Measurements from ENCODE around the gene MYOZ3.
A peak's percentile ranks its signal among the peaks of the same experiment; 100 is the strongest.

MYOZ3 gene

DNA sequence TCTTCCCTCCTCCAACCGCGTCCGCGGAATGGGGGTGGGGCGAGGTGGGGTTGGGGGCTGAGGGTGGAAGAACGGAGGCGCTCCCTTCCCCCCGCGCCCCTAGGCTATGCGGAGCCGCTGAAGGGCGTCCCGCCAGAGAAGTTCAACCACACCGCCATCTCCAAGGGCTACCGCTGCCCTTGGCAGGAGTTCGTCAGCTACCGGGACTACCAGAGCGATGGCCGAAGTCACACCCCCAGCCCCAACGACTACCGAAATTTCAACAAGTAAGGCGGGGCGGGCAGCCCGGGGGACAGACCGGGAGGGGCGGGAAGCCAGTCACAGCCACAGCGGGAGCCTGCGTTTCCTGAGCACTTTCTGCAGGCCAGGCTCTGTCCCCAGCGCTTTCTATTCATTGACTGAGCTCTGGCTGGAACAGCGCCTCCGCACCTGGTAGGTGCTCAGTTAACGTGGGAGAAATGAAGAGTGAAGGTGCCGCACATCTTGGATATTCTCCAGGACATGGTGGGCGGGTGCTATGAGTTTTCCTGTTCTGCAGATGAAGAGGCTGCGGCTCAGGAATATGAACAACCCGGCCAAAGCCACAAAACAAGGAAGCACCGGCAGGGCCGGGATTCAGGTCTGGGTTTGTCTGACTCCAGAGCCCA is 11.3 kb downstream of the MYOZ3 start:
- Mint-ChIP-seq H3K36me3 (ENCODE audit: low read depth) (no peaks in the 10 kb centered on the region), H3K9me3 (no peaks in the 10 kb centered on the region), H3K4me1 (ENCODE audit: low read depth) (peaks cover 7% of the 10 kb centered on the region), H3K27me3 (peaks cover 19% of the 10 kb centered on the region), H3K4me3 (peak overlapping the region; percentile 74), H3K27ac (no peak overlapping the region)

DNA sequence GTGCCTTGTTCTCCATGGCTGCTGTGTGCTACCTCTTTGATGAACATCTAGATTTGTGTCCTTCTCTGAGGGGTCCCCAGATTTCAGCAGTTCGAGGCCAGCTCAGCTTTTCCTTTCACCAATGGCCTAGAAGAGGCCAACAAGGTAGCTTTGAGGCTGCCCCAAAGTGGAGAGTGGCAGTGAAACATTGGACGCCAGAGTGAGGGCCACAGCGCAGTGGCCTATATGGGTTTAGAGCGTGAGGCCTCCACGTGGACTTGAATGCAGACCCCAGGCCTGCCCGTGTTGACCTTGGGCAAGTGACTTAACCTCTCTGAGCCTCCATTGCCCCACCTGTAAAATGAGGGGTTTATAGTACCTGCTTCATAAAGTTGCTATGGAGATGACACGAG is 11.8 kb downstream of the MYOZ3 start:
- Mint-ChIP-seq H3K36me3 (ENCODE audit: low read depth) (no peaks in the 10 kb centered on the region), H3K9me3 (no peaks in the 10 kb centered on the region), H3K4me1 (ENCODE audit: low read depth) (peaks cover 7% of the 10 kb centered on the region), H3K4me3 (no peak overlapping the region), H3K27me3 (peaks cover 19% of the 10 kb centered on the region), H3K27ac (no peak overlapping the region)

DNA sequence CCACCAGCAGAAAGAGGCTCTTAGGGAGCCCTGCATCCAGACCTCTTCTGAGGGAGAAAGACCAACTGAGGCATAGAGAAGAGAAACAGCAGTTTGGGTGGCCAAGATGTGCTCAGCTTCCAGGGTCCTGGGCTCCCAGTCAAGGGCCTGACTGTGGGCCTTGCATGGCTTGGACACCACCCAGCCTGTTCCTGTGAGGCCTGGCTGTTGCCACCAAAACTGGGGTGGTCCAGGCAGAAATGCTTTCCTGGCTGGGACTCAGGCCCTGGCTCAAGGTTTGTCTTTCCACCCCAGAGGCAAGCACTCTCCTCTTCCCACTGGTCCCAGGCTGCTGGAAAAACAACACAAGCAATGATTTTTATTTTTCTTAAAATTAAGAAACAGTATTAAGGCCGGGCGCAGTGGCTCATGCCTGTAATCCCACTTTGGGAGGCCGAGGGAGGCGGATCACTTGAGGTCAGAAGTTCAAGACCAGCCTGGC is 13.3 kb downstream of the MYOZ3 start:
- no peaks in the 10 kb centered on the region for H3K36me3 Mint-ChIP-seq (ENCODE audit: low read depth)
- H3K9me3 Mint-ChIP-seq, result no peaks in the 10 kb centered on the region
- H3K4me3 Mint-ChIP-seq, result no peak overlapping the region
- peaks cover 19% of the 10 kb centered on the region for H3K27me3 Mint-ChIP-seq
- no peak overlapping the region for H3K27ac Mint-ChIP-seq
- H3K4me1 Mint-ChIP-seq (ENCODE audit: low read depth), result peaks cover 7% of the 10 kb centered on the region

DNA sequence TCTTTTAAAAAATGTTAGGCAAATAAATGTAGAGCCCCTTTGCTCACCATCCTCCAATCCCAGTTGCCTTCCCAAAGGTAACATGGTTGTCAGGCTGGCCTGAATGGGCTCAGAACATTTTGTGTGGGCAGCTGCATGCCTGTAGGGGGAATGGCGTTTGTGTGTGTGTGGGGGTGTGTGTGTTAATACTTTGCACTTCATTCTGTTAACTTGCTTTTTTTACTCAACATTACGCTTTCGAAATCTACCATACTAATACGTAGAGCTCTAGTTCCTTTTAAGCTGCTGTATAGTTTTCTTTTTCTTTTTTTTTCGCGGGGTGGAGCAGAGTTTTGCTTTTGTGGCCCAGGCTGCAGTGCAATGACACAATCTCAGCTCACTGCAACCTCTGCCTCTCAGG is 14.0 kb downstream of the MYOZ3 start:
- Mint-ChIP-seq H3K27me3 (peaks cover 16% of the 10 kb centered on the region), H3K4me3 (no peak overlapping the region), H3K36me3 (ENCODE audit: low read depth) (peaks cover 3% of the 10 kb centered on the region), H3K4me1 (ENCODE audit: low read depth) (peaks cover 7% of the 10 kb centered on the region), H3K9me3 (no peaks in the 10 kb centered on the region), H3K27ac (no peak overlapping the region)

DNA sequence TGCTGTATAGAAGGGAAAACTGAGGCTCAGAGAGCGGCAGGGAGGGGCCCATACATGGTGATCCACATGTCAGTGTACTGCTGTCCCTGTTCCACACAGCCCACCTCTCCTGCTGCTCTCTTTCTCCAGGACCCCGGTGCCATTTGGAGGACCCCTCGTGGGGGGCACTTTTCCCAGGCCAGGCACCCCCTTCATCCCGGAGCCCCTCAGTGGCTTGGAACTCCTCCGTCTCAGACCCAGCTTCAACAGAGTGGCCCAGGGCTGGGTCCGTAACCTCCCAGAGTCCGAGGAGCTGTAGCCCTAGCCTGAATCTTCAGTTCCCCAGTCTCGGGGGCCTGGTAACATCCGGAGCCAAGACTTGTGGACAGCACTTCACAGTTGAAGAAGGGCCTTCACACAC is 15.5 kb downstream of the MYOZ3 start:
- Mint-ChIP-seq H3K36me3 (ENCODE audit: low read depth) (peaks cover 10% of the 10 kb centered on the region), H3K27ac (no peak overlapping the region), H3K9me3 (no peaks in the 10 kb centered on the region), H3K27me3 (peaks cover 3% of the 10 kb centered on the region), H3K4me3 (no peak overlapping the region), H3K4me1 (ENCODE audit: low read depth) (peaks cover 7% of the 10 kb centered on the region)

DNA sequence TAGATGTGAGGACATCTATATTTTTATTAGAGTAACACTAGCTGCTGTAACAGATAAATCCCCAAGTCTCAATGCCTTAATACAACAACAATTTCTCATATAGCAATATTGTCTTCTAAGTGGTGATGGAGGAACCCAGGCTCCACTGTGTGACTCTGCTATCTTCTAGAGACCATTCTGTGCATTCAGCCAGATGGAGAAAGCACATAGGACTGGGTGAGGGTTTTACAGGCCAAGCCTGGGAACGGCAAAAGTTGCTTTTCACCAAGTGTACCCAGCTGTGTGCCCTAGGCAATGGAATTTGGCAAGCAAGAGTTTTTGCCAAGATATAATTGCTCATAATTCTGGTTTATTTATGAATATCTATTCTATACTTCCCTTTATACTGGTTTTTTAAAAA is 28.1 kb downstream of the MYOZ3 start:
- H3K27ac Mint-ChIP-seq, result no peak overlapping the region
- H3K4me1 Mint-ChIP-seq (ENCODE audit: low read depth), result no peaks in the 10 kb centered on the region
- no peaks in the 10 kb centered on the region for H3K27me3 Mint-ChIP-seq
- no peaks in the 10 kb centered on the region for H3K9me3 Mint-ChIP-seq
- peaks cover 64% of the 10 kb centered on the region for H3K36me3 Mint-ChIP-seq (ENCODE audit: low read depth)
- H3K4me3 Mint-ChIP-seq, result no peak overlapping the region

DNA sequence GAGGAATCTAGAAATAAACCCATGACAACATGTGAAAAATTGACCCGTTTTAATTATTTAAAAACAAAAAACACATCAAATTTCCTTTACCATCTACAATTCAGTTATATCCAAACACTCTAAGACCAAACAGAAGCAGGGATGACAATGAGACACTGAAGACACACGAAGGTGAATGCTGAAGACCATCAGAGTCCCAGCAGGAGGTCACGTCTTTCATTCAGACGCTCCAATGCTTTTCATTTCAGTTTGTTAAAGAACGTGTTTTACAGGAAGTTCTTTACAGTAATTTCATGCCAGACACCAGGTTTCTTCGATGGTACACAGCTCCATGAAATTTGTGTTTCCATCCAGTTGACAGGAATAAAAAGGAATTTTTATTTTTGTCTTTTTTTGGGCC is 29.7 kb downstream of the MYOZ3 start:
- no peak overlapping the region for H3K4me3 Mint-ChIP-seq
- no peaks in the 10 kb centered on the region for H3K27me3 Mint-ChIP-seq
- no peaks in the 10 kb centered on the region for H3K4me1 Mint-ChIP-seq (ENCODE audit: low read depth)
- H3K36me3 Mint-ChIP-seq (ENCODE audit: low read depth), result peaks cover 73% of the 10 kb centered on the region
- no peak overlapping the region for H3K27ac Mint-ChIP-seq
- H3K9me3 Mint-ChIP-seq, result no peaks in the 10 kb centered on the region

DNA sequence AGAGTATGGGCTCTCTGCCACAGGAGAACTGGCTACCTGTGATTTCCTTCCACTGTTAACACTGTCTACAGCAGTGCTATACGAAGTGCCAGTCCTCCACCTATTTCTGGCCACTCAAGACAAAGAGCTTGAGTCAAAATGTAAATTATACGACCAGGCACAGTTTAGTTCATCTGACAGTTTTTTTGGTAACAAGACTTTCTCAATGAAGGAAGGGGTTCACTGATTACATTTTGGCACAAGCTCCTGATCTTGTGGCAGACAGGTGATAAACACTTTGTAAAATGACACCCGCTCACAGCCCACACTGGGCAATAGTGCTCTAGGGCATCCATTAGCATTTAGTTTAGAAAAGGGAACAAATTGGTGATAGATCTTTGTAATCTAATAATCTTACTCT is 31.2 kb downstream of the MYOZ3 start:
- H3K4me3 Mint-ChIP-seq, result no peak overlapping the region

DNA sequence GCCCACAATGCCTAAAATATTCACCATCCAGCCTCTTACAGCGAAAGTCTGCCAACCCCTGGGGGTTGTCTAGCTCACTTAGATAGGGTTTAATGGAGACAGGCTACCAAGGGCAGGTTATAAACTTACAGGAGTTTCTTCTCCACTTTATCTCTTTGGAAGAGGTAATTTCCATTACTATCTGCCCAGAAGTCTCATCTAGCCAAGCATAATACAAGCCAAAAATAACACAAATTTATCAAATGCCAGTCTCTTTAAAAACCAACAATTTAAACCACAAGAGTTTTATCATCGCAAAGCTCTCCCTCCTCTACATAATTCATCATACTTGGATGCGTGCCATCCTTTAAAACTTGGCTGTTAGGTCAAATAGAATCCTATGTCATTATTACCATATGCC is 33.6 kb downstream of the MYOZ3 start:
- Mint-ChIP-seq H3K4me1 (ENCODE audit: low read depth) (no peaks in the 10 kb centered on the region), H3K9me3 (no peaks in the 10 kb centered on the region), H3K36me3 (ENCODE audit: low read depth) (peaks cover 85% of the 10 kb centered on the region), H3K27me3 (no peaks in the 10 kb centered on the region), H3K27ac (no peak overlapping the region), H3K4me3 (no peak overlapping the region)

More for the DNA sequence above, 31.2 kb downstream of the MYOZ3 start:
- Mint-ChIP-seq H3K27ac (peak overlapping the region; percentile 63), H3K27me3 (no peaks in the 10 kb centered on the region), H3K9me3 (no peaks in the 10 kb centered on the region), H3K36me3 (ENCODE audit: low read depth) (peaks cover 78% of the 10 kb centered on the region), H3K4me1 (ENCODE audit: low read depth) (no peaks in the 10 kb centered on the region)

DNA sequence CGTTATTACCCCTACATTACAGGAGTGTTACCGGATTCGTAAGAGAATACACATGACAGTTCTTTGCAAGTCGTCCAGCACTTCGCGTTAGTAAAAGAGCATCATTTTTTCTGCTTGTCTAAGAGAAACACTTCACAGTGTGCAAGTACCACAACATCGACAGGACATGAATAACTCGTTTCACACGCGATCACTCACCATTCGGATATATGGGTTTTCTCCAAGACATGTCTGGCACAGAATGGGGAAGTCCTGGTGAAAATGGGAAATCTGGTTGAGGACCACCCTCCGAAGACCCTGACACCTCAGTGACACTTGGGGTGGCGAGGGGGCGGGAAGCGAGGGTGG is 39.2 kb downstream of the MYOZ3 start:
- H3K9me3 Mint-ChIP-seq, result no peaks in the 10 kb centered on the region
- no peaks in the 10 kb centered on the region for H3K27me3 Mint-ChIP-seq
- no peak overlapping the region for H3K27ac Mint-ChIP-seq
- H3K4me3 Mint-ChIP-seq, result no peak overlapping the region
- peaks cover 37% of the 10 kb centered on the region for H3K36me3 Mint-ChIP-seq (ENCODE audit: low read depth)
- H3K4me1 Mint-ChIP-seq (ENCODE audit: low read depth), result peaks cover 5% of the 10 kb centered on the region

DNA sequence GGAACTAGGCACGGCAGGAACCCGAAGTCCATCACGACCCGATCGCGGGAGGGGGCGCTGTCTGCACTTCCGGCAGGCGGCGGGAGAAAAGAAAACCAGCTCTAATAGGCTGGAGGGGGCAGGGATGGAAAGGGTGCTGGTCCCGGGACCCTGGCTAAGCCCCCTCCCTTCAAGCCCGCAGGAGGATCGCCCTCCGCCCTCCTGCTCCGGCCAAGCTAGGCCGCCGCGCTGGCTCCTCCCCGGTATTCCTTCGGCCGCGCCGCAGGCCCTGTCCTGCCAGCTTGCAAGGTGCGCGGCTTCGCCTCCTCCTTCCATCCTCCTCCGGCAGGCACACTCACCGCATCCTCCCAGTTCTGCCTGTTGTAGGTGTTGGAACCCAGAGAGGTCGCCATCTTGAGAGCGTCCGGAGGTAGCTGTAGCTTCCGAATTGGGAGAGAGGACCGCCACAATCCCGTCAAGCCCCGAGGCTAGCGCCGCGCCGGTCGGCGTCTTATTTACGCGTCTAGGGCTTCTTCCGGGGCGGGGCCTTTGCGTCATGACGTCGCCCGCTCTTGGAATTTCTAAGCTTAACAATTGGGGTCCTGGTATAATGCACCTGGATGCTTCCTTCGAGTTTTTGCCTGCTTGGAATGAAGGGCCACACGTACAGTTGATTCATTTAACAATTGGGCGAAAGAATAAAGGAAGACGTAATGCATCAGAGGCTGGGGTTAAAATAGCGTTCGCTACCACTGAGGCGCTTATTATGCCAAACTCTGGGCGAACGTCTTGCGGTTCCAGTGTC is 39.7 kb downstream of the MYOZ3 start, which contains the start of gene RBM22:
Gene RBM22, minus strand, starts transcription at position 469 of the 784 bp plus-strand sequence. Its CDS starts 77 bp downstream, at position 392.
- Mint-ChIP-seq H3K9me3 (no peaks in the 10 kb centered on the region), H3K27ac (no peak within 1 kb of the TSS), H3K27me3 (no peaks in the 10 kb centered on the region), H3K4me1 (ENCODE audit: low read depth) (peaks cover 5% of the 10 kb centered on the region), H3K4me3 (no peak within 1 kb of the TSS), H3K36me3 (ENCODE audit: low read depth) (peaks cover 31% of the 10 kb centered on the region)

DNA sequence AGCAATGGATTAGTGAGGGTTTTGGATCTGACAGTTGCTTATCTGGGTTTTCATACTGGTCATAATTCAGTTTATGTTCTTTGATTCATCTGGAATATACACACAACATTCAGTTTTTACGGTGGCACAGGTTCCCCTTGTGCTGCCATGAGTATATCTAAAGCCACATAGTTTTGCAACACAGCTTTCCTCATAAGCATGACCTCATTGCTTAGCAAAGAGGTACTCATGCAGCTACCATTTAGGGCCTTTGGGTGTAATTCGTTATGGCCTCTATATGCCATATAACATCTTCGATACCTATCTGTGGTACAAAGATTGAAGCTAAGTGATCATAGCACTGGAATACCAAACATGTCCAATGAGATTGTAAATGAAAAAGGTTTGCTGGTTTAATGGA is 42.7 kb downstream of the MYOZ3 start:
- Mint-ChIP-seq H3K36me3 (ENCODE audit: low read depth) (peaks cover 11% of the 10 kb centered on the region), H3K27ac (no peak overlapping the region), H3K9me3 (no peaks in the 10 kb centered on the region), H3K4me1 (ENCODE audit: low read depth) (peaks cover 5% of the 10 kb centered on the region), H3K27me3 (no peaks in the 10 kb centered on the region), H3K4me3 (no peak overlapping the region)

DNA sequence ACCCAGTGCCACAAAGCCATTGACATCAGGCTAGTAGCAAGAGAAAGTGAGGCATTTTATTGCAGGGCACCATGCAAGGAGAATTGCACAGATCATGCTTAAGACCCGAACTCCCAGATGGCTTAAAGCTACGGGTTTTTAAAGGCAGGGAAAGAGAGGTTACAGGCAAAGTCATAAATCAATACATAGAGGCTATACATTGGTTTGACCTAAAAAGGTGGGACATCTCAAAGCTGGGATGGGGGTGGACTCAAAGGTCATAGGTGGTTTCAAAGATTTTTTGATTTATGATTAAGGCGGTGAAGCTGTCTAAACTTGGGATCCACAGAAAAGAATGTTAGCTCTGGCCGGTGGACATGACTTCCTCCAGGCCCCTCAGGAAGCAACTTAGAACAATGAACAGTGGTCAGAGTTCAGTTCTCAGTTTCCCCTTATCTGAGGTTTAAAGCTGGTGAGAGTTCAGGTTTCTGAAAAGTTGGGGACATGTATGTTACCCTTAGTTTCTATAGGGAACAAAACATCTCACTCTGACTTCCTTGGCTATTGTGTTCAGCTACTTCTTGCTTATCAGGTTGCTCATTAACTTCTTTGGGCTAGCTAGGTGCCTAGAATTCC is 45.8 kb downstream of the MYOZ3 start:
- Mint-ChIP-seq H3K36me3 (ENCODE audit: low read depth) (peaks cover 28% of the 10 kb centered on the region), H3K4me1 (ENCODE audit: low read depth) (no peaks in the 10 kb centered on the region), H3K9me3 (no peaks in the 10 kb centered on the region), H3K4me3 (no peak overlapping the region), H3K27me3 (no peaks in the 10 kb centered on the region), H3K27ac (no peak overlapping the region)

DNA sequence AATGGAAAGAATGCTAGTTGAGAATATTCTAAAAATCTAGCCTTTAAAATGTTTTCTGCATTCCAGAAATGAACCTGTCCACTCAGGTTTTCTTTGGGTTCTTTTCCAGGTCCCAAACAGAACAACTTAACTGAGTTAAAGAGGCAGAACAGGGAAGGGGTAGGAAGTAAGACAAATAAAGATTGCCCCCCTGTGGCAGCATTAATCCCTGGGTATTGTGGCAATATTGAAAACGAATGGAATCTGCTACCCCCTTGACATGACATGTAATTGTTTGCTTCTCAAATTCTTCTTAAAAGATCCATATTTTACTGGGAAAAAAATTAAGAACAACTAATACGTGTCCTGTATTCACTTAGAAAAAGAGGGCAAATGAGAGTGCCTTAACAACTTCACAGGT is 49.1 kb downstream of the MYOZ3 start:
- H3K27me3 Mint-ChIP-seq, result no peaks in the 10 kb centered on the region

DNA sequence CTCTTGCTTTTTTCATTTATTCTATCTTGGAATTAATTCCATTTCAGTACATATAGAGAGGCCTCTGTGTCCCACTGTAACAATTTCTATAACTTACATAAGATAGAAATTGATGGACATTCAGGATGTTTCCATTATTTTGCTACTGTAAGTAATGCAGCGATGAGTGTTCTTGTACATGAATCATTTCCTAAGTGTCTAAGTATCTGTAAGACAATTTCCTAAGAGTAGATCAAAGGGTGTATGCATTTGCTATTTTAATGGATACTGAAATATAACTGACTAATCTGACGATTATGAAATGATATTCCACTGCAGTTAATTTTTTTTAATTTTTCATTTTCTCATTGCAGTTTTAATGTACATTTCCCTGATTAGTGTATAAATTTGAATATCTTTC is 62.8 kb downstream of the MYOZ3 start:
- H3K27ac Mint-ChIP-seq, result no peak overlapping the region
- H3K36me3 Mint-ChIP-seq (ENCODE audit: low read depth), result peaks cover 78% of the 10 kb centered on the region

More for the DNA sequence above, 49.1 kb downstream of the MYOZ3 start:
- peaks cover 37% of the 10 kb centered on the region for H3K36me3 Mint-ChIP-seq (ENCODE audit: low read depth)
- no peak overlapping the region for H3K27ac Mint-ChIP-seq
- H3K4me1 Mint-ChIP-seq (ENCODE audit: low read depth), result no peaks in the 10 kb centered on the region
- no peak overlapping the region for H3K4me3 Mint-ChIP-seq
- H3K9me3 Mint-ChIP-seq, result no peaks in the 10 kb centered on the region

More for the DNA sequence above, 62.8 kb downstream of the MYOZ3 start:
- no peaks in the 10 kb centered on the region for H3K9me3 Mint-ChIP-seq
- H3K4me1 Mint-ChIP-seq (ENCODE audit: low read depth), result no peaks in the 10 kb centered on the region
- H3K27me3 Mint-ChIP-seq, result no peaks in the 10 kb centered on the region
- H3K4me3 Mint-ChIP-seq, result no peak overlapping the region
